ENCODE data around the gene RTN4R.

RTN4R gene

GRCh38 chr22:20226760-20227350 lies 41.3 kb downstream of the RTN4R start:
- Histone ChIP-seq H3K79me2 (ENCODE audit: insufficient read depth, low read length) (no peaks in the 10 kb centered on the region), H3K9me3 (ENCODE audit: insufficient read depth, low read length, severe bottlenecking) (peaks cover 6% of the 10 kb centered on the region), H3K4me2 (ENCODE audit: insufficient read depth, low read length) (no peak overlapping the region), H4K20me1 (ENCODE audit: insufficient read depth, low read length) (no peaks in the 10 kb centered on the region; the same call in 1 of the 2 replicates), H3K4me3 (ENCODE audit: low read depth in 1 of 2, low read length in 2 of 2) (no peak overlapping the region), H3K9ac (ENCODE audit: low read depth, low read length) (no peak overlapping the region), H3K36me3 (ENCODE audit: insufficient read depth, low read length) (no peaks in the 10 kb centered on the region), H3K4me1 (ENCODE audit: insufficient read depth, low read length) (no peaks in the 10 kb centered on the region), H3K27me3 (ENCODE audit: insufficient read depth, low read length, poor library complexity) (no peaks in the 10 kb centered on the region), H2AFZ (ENCODE audit: low read depth, low read length) (no peak overlapping the region), H3K27ac (ENCODE audit: low read length) (no peak overlapping the region)
- TF ChIP-seq CTCF (IDR thresholded peaks at IDR 0.05; ENCODE audit: borderline replicate concordance, extremely low read depth, low read length, poor library complexity, severe bottlenecking) (no peak), EZH2 (IDR thresholded peaks at IDR 0.05; ENCODE audit: borderline replicate concordance, low read depth, low read length, severe bottlenecking) (no peak)
- no peak for DNase-seq
- no peak for ATAC-seq (ENCODE audit: insufficient read depth, low read depth)

- ATAC-seq (ENCODE audit: insufficient read depth, low read depth) = no peak
Observed at GRCh38 chr22:20226077-20226716, 41.9 kb downstream of the RTN4R start.

GRCh38 chr22:20225693-20225966 lies 42.5 kb downstream of the RTN4R start:
- peaks cover 6% of the 10 kb centered on the region for H3K9me3 ChIP-seq (ENCODE audit: insufficient read depth, low read length, severe bottlenecking)
- no peak overlapping the region for H3K27ac ChIP-seq (ENCODE audit: low read length)
- TF ChIP-seq CTCF (IDR thresholded peaks at IDR 0.05; ENCODE audit: borderline replicate concordance, extremely low read depth, low read length, poor library complexity, severe bottlenecking) = no peak
- no peaks in the 10 kb centered on the region for H3K4me1 ChIP-seq (ENCODE audit: insufficient read depth, low read length)
- DNase-seq (no peak), ATAC-seq (ENCODE audit: insufficient read depth, low read depth) (no peak)
- H3K79me2 ChIP-seq (ENCODE audit: insufficient read depth, low read length) = no peaks in the 10 kb centered on the region
- H3K9ac ChIP-seq (ENCODE audit: low read depth, low read length) = no peak overlapping the region
- H3K27me3 ChIP-seq (ENCODE audit: insufficient read depth, low read length, poor library complexity) = no peaks in the 10 kb centered on the region
- H3K4me2 ChIP-seq (ENCODE audit: insufficient read depth, low read length) = no peak overlapping the region
- no peaks in the 10 kb centered on the region; the same call in 1 of the 2 replicates for H4K20me1 ChIP-seq (ENCODE audit: insufficient read depth, low read length)
- no peaks in the 10 kb centered on the region for H3K36me3 ChIP-seq (ENCODE audit: insufficient read depth, low read length)
- no peak overlapping the region for H3K4me3 ChIP-seq (ENCODE audit: low read depth in 1 of 2, low read length in 2 of 2)
- no peak overlapping the region for H2AFZ ChIP-seq (ENCODE audit: low read depth, low read length)

More at GRCh38 chr22:20226077-20226716, 41.9 kb downstream of the RTN4R start:
- Histone ChIP-seq H2AFZ (ENCODE audit: low read depth, low read length) (no peak overlapping the region), H3K27ac (ENCODE audit: low read length) (no peak overlapping the region), H3K9me3 (ENCODE audit: insufficient read depth, low read length, severe bottlenecking) (peaks cover 6% of the 10 kb centered on the region), H3K36me3 (ENCODE audit: insufficient read depth, low read length) (no peaks in the 10 kb centered on the region), H3K79me2 (ENCODE audit: insufficient read depth, low read length) (no peaks in the 10 kb centered on the region), H3K4me3 (ENCODE audit: low read depth in 1 of 2, low read length in 2 of 2) (no peak overlapping the region), H3K9ac (ENCODE audit: low read depth, low read length) (no peak overlapping the region), H4K20me1 (ENCODE audit: insufficient read depth, low read length) (no peaks in the 10 kb centered on the region; the same call in 1 of the 2 replicates), H3K27me3 (ENCODE audit: insufficient read depth, low read length, poor library complexity) (no peaks in the 10 kb centered on the region), H3K4me1 (ENCODE audit: insufficient read depth, low read length) (no peaks in the 10 kb centered on the region), H3K4me2 (ENCODE audit: insufficient read depth, low read length) (no peak overlapping the region)
- TF ChIP-seq EZH2 (IDR thresholded peaks at IDR 0.05; ENCODE audit: borderline replicate concordance, low read depth, low read length, severe bottlenecking) = no peak
- TF ChIP-seq CTCF (IDR thresholded peaks at IDR 0.05; ENCODE audit: borderline replicate concordance, extremely low read depth, low read length, poor library complexity, severe bottlenecking) = no peak
- no peak for DNase-seq

Data from DND-41 (cell line).